OCI-LY3 (cell line): ENCODE results near the gene TDP1.
"Not testable (repeated sequence)": the region's sequence is repeated elsewhere in the genome, so short reads cannot be mapped to it uniquely, and the experiment has no call there.

Source experiments
- EZH2phosphoT487 ChIP-seq: fragments of 200-600 bp; shearing (Covaris generic); IDR thresholded peaks from 2 replicates; pipeline ENCODE4 v1.6.1; 2018; ENCODE audit warnings: antibody characterized with exemption, mixed run types, low read depth
- TF ChIP-seq, protein P1 (sequence below): fragments of 200-600, 300-600 bp; sonication (generic); IDR thresholded peaks from 2 replicates; pipeline ENCODE4 v1.5.1; 2014; ENCODE audit warnings: antibody characterized with exemption, low read length, low read depth

- TF ChIP-seq, protein P1, sequence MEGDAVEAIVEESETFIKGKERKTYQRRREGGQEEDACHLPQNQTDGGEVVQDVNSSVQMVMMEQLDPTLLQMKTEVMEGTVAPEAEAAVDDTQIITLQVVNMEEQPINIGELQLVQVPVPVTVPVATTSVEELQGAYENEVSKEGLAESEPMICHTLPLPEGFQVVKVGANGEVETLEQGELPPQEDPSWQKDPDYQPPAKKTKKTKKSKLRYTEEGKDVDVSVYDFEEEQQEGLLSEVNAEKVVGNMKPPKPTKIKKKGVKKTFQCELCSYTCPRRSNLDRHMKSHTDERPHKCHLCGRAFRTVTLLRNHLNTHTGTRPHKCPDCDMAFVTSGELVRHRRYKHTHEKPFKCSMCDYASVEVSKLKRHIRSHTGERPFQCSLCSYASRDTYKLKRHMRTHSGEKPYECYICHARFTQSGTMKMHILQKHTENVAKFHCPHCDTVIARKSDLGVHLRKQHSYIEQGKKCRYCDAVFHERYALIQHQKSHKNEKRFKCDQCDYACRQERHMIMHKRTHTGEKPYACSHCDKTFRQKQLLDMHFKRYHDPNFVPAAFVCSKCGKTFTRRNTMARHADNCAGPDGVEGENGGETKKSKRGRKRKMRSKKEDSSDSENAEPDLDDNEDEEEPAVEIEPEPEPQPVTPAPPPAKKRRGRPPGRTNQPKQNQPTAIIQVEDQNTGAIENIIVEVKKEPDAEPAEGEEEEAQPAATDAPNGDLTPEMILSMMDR: not testable (repeated sequence)
- not testable (repeated sequence) for TF ChIP-seq EZH2phosphoT487
These were observed 133.8 kb downstream of the TDP1 start for GRCh38 chr14:90089486-90089885.
